ENCODE measurements around the gene RALBP1. TPM values are rescaled to one million over a fixed set of nuclear protein-coding genes. Genes with fewer than 3 reads are reported as not detected.

The RALBP1 gene
- total and polyA plus RNA-seq, 4 donors: 15.6 to 34.8 (median 21.0) TPM

DNA sequence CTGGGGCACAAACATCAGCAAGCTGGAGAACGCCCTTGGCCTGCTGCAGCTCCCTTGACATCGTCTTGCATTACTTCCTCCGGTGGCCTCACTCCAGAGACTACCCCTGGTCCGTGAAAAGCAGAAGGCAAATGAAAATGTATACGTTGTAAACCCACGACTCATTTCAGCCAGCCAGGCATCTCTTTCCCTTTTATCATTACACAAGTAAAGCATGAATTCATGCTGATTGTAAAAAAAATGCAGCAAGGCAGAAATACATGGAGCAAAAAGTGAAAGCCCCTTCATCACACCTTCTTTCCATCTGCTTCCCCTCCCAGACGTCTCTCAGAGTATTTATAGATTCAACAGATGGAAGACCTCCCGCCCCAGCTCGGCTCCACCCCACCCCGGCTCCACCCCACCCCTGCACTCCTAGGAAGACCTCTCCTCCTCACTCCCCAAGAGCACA, 41.6 kb upstream of the RALBP1 start:
- no peak for DNase-seq (ENCODE audit: low spot score)
- Histone ChIP-seq H3K9ac (ENCODE audit: low read depth in 1 of 2, low read length in 2 of 2) (no peak overlapping the region), H3K36me3 (ENCODE audit: control insufficient read depth in 4 of 4, insufficient read depth in 3 of 4, low read depth in 1 of 4, low read length in 3 of 4) (no peaks in the 10 kb centered on the region), H3K9me3 (ENCODE audit: control insufficient read depth in 4 of 4, low read length in 3 of 4) (no peaks in the 10 kb centered on the region), H3K4me1 (ENCODE audit: control insufficient read depth in 4 of 4, insufficient read depth in 4 of 4, low read length in 3 of 4) (no peaks in the 10 kb centered on the region), H3K27me3 (ENCODE audit: control insufficient read depth in 4 of 4, insufficient read depth in 4 of 4, low read length in 3 of 4) (no peaks in the 10 kb centered on the region), H3K4me3 (ENCODE audit: low read depth in 1 of 3, low read length in 3 of 3) (no peak overlapping the region), H3K27ac (ENCODE audit: low read depth in 1 of 2, low read length in 2 of 2) (no peak overlapping the region)
- WGBS: 59% methylated on average over 10 of the region's 10 CpGs
- TF ChIP-seq SP1 (IDR thresholded peaks at IDR 0.05): no peak
- TF ChIP-seq FOXA1 (IDR thresholded peaks at IDR 0.05): no peak
- no peak for TF ChIP-seq ZBTB33 (IDR thresholded peaks at IDR 0.05)
- TF ChIP-seq RAD21 (IDR thresholded peaks at IDR 0.05): no peak
- no peak for TF ChIP-seq TAF1 (conservative IDR thresholded peaks at IDR 0.05)
- TF ChIP-seq, protein P1, sequence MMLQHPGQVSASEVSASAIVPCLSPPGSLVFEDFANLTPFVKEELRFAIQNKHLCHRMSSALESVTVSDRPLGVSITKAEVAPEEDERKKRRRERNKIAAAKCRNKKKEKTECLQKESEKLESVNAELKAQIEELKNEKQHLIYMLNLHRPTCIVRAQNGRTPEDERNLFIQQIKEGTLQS (IDR thresholded peaks at IDR 0.05): no peak
- TF ChIP-seq GABPA (IDR thresholded peaks at IDR 0.05 in 1 of 2, conservative IDR thresholded peaks at IDR 0.05 in 1 of 2): no peak
- no peak for TF ChIP-seq RXRA (IDR thresholded peaks at IDR 0.05)
- TF ChIP-seq YY1 (IDR thresholded peaks at IDR 0.05): no peak
- TF ChIP-seq FOXA2 (IDR thresholded peaks at IDR 0.05): no peak
- TF ChIP-seq EGR1 (IDR thresholded peaks at IDR 0.05; ENCODE audit: low read depth in 2 of 2): no peak
- TF ChIP-seq, protein P2, sequence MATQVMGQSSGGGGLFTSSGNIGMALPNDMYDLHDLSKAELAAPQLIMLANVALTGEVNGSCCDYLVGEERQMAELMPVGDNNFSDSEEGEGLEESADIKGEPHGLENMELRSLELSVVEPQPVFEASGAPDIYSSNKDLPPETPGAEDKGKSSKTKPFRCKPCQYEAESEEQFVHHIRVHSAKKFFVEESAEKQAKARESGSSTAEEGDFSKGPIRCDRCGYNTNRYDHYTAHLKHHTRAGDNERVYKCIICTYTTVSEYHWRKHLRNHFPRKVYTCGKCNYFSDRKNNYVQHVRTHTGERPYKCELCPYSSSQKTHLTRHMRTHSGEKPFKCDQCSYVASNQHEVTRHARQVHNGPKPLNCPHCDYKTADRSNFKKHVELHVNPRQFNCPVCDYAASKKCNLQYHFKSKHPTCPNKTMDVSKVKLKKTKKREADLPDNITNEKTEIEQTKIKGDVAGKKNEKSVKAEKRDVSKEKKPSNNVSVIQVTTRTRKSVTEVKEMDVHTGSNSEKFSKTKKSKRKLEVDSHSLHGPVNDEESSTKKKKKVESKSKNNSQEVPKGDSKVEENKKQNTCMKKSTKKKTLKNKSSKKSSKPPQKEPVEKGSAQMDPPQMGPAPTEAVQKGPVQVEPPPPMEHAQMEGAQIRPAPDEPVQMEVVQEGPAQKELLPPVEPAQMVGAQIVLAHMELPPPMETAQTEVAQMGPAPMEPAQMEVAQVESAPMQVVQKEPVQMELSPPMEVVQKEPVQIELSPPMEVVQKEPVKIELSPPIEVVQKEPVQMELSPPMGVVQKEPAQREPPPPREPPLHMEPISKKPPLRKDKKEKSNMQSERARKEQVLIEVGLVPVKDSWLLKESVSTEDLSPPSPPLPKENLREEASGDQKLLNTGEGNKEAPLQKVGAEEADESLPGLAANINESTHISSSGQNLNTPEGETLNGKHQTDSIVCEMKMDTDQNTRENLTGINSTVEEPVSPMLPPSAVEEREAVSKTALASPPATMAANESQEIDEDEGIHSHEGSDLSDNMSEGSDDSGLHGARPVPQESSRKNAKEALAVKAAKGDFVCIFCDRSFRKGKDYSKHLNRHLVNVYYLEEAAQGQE (IDR thresholded peaks at IDR 0.05): no peak
- no peak for TF ChIP-seq NR2F2 (IDR thresholded peaks at IDR 0.05)
- no peak for TF ChIP-seq JUND (IDR thresholded peaks at IDR 0.05)
- no peak for TF ChIP-seq HNF4G (IDR thresholded peaks at IDR 0.05)
- no peak for TF ChIP-seq CTCF (IDR thresholded peaks at IDR 0.05; ENCODE audit: low read depth, low read length, missing input control)
- TF ChIP-seq, protein P3, sequence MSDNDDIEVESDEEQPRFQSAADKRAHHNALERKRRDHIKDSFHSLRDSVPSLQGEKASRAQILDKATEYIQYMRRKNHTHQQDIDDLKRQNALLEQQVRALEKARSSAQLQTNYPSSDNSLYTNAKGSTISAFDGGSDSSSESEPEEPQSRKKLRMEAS (IDR thresholded peaks at IDR 0.05): no peak
- no peak for TF ChIP-seq HNF4A (conservative IDR thresholded peaks at IDR 0.05)
